T-helper 2 cell treated with Interferon-gamma antibody and Interleukin-4, amounts not matched to agents 100 ng/mL and 5 ng/mL, for 36 hours (primary cell): Measurements from ENCODE around the gene SCARB2. TPM values are rescaled to one million over a fixed set of nuclear protein-coding genes. Genes with fewer than 3 reads are reported as not detected.

Experiments
- intact Hi-C: fragments of 100-400 bp; cut with micrococcal nuclease; formaldehyde crosslinking; loops from one replicate; pipeline ENCODE4 v1.15.1; 2023
- total RNA-seq: library from RNA; stranded (reverse); gene quantifications from 2 replicates; pipeline ENCODE4 v1.2.3, GENCODE V29; 2022

SCARB2 gene
- total RNA-seq, 1 donor from 2014 or later, result 7.6 TPM

- intact Hi-C loops, result no loop called here
Observed at GRCh38 chr4:76156635-76157034, 57.0 kb downstream of the SCARB2 start.

- intact Hi-C loops, result no loop called here
Observed at GRCh38 chr4:76155979-76156378, 57.6 kb downstream of the SCARB2 start.

GRCh38 chr4:76153356-76153755, 60.3 kb downstream of the SCARB2 start:
- intact Hi-C loops, result no loop called here

- intact Hi-C loops, result loop anchor here (1.0 to 5.0 kb wide), 10 partner anchors 65 to 1991 kb away; partner anchors contain the start of genes CDKL2, G3BP2, MTHFD2L and RCHY1
Observed at GRCh38 chr4:76148142-76148865, 65.3 kb downstream of the SCARB2 start, which contains the start of gene NUP54. Gene NUP54 (minus strand): TSS chr4:76148397. CDS start chr4:76148374, 23 bp downstream.

GRCh38 chr4:76147454-76148141, 66.0 kb downstream of the SCARB2 start:
- intact Hi-C loops, result loop anchor here (1.0 to 5.0 kb wide), 10 partner anchors 66 to 1990 kb away; partner anchors contain the start of genes CDKL2, G3BP2, MTHFD2L and RCHY1

GRCh38 chr4:76144546-76144945, 69.1 kb downstream of the SCARB2 start:
- intact Hi-C loops, result no loop called here

GRCh38 chr4:76141241-76141640, 72.4 kb downstream of the SCARB2 start:
- intact Hi-C loops, result no loop called here

- intact Hi-C loops, result no loop called here
Observed at GRCh38 chr4:76127754-76128153, 85.9 kb downstream of the SCARB2 start.

- intact Hi-C loops, result no loop called here
Observed at GRCh38 chr4:76125816-76126215, 87.8 kb downstream of the SCARB2 start.

- intact Hi-C loops, result no loop called here
Observed at GRCh38 chr4:76120199-76120598, 93.4 kb downstream of the SCARB2 start.

GRCh38 chr4:76117536-76117935, 96.1 kb downstream of the SCARB2 start:
- intact Hi-C loops, result no loop called here

GRCh38 chr4:76116821-76117220, 96.8 kb downstream of the SCARB2 start:
- intact Hi-C loops, result no loop called here

Other genes starting within 250 kb of the SCARB2 start
- 54.9 and 58.7 TPM in 2 replicates for gene SDAD1, start 222.9 kb downstream of the SCARB2 start, total RNA-seq
- gene CXCL9, start 206.3 kb downstream of the SCARB2 start, total RNA-seq, result 0.09 and 0.23 TPM in 2 replicates
- 0.77 and 1.4 TPM in 2 replicates for gene CXCL10, start 190.3 kb downstream of the SCARB2 start, total RNA-seq
- gene CXCL11, start 177.8 kb downstream of the SCARB2 start, total RNA-seq, result 0.11 and 0.48 TPM in 2 replicates
- gene ART3, start 139.1 kb downstream of the SCARB2 start, total RNA-seq, result 0.16 TPM in 1 of 2 replicates, not detected in the other
- gene NUP54, start 65.4 kb downstream of the SCARB2 start, total RNA-seq, result 53.2 and 59.2 TPM in 2 replicates
- gene FAM47E, start 37.9 kb upstream of the SCARB2 start, total RNA-seq, result not detected in 2 replicates
- 1.2 and 1.3 TPM in 2 replicates for gene STBD1, start 92.9 kb upstream of the SCARB2 start, total RNA-seq
- not detected in 2 replicates for gene CCDC158, start 207.3 kb upstream of the SCARB2 start, total RNA-seq
- gene SHROOM3, start 221.4 kb upstream of the SCARB2 start, total RNA-seq, result not detected in 2 replicates